ENCODE results near the gene ANKRD60.

Gene ANKRD60

GRCh38 chr20:58243653-58244410, 15.4 kb upstream of the ANKRD60 start:
- DNase-seq: no peak

- no peak for DNase-seq
These were observed 14.4 kb upstream of the ANKRD60 start for GRCh38 chr20:58242824-58243223.

GRCh38 chr20:58241766-58242465, 13.5 kb upstream of the ANKRD60 start:
- DNase-seq: no peak

- DNase-seq: no peak
These were observed 12.0 kb upstream of the ANKRD60 start for GRCh38 chr20:58240471-58240870.

- no peak for DNase-seq
These were observed 10.8 kb upstream of the ANKRD60 start for GRCh38 chr20:58239216-58239615.

GRCh38 chr20:58238490-58238889, 10.0 kb upstream of the ANKRD60 start:
- DNase-seq: no peak

- no peak for DNase-seq
These were observed 9.1 kb upstream of the ANKRD60 start for GRCh38 chr20:58237318-58238132.

- DNase-seq: peak; percentile 16 to 50
These were observed 8.3 kb upstream of the ANKRD60 start for GRCh38 chr20:58236612-58237317.

GRCh38 chr20:58235010-58235409, 6.6 kb upstream of the ANKRD60 start:
- DNase-seq: no peak

GRCh38 chr20:58233881-58234528, 5.6 kb upstream of the ANKRD60 start:
- no peak for DNase-seq

- no peak for DNase-seq
These were observed 4.9 kb upstream of the ANKRD60 start for GRCh38 chr20:58233393-58233792.

- no peak for DNase-seq
These were observed 3.2 kb upstream of the ANKRD60 start for GRCh38 chr20:58231683-58232082.

- no peak for DNase-seq
These were observed 845 bp upstream of the ANKRD60 start for GRCh38 chr20:58229198-58229798.

GRCh38 chr20:58228103-58228483, 360 bp downstream of the ANKRD60 start:
- DNase-seq: no peak

GRCh38 chr20:58227391-58228102, 906 bp downstream of the ANKRD60 start:
- no peak for DNase-seq

GRCh38 chr20:58225452-58226200, 2.8 kb downstream of the ANKRD60 start:
- no peak for DNase-seq

- DNase-seq: no peak
These were observed 3.5 kb downstream of the ANKRD60 start for GRCh38 chr20:58224974-58225373.

GRCh38 chr20:58224097-58224496, 4.4 kb downstream of the ANKRD60 start:
- DNase-seq: no peak

GRCh38 chr20:58223358-58223941, 5.0 kb downstream of the ANKRD60 start:
- DNase-seq: no peak

- DNase-seq: no peak
These were observed 6.0 kb downstream of the ANKRD60 start for GRCh38 chr20:58222446-58222845.
